ENCODE measurements around the gene EN2.

The EN2 gene

DNA sequence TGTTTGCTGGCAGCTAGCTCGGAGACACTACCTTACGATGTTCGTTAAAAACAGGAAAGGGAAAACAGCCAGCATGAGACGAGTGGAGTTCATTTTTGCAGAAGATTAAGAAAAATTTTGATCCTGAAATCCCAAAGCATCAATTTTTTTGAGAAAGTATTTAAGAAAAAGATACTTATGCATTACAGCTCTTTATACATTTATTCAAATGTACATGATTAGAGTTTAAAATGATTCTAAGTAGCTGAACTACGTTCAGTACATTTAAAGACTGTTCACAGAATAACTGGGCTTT is 53.7 kb downstream of the EN2 start:
- no peak for DNase-seq

DNA sequence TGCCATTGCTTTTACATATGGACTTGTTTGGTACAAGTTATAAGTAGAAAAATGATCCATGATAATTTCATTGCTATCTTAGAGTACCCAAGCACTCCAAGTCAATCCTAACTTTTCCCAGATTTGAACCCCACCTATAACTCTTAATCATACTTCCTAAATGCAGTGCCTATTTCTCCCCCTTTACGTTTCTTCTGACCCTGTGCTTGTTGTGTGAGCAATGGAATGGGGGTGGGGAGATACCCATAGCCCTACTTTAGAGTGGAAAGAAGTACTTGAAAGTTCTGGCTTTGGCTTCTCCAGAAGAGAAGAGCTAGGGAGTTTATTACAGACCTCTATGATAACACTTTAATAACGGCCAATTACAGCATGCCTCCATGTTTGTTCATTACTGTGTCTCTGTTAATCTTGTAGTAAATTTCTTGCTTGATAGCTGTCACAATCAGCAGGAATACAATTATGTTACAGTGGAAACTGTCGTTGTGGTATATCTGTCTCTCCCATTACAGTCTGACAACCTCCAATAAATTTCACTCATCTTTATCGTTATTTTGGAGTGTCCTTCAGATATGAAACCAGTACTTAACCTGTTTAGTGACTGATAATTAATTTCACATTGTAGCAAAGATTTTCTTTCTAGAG is 54.4 kb downstream of the EN2 start:
- DNase-seq: no peak

DNA sequence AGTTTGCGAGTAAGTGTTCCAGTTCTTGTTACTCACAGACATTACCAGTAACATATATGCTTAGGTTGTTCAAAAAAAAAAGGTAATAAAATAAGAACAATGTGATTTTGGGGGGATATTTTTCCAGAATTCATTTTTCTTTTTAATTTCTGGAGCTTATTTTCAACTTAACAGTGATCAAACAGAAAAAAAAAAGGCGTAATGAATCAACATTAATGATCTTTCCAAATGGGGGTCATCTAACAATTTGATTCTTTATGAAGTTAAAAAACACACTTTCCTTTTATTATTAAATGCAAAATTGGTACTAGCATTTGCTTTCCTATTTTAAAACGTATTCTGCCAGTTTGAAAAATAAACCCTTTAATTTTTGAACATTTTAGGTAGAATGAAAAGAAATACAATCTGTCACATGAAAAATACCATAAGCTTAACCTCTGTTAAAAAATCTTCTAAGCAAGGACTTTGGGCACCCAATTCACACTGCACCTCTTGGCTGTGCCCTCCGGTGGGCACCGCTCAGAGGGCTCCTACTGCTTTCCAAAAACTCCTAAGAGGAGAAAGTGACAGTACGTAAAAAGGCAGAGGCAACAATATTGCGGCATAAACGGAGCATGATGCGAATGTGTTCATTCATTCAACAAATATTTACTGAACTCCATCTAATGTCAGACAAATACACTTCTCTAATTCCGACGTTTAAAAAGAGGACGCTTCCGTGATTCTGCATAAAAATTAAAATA is 55.8 kb downstream of the EN2 start:
- no peak for DNase-seq

- no peak for DNase-seq
These were observed 56.4 kb downstream of the EN2 start for GRCh38 chr7:155514296-155514695.

All from MV-4-11 (cell line).